Ectodermal cell (in vitro differentiated cells): ENCODE data around the gene CCSAP. TPM values are rescaled to one million over a fixed set of nuclear protein-coding genes. Genes with fewer than 3 reads are reported as not detected.

Experiments used
- H3K27ac ChIP-seq: 2 replicates; pipeline ENCODE4 v1.7.0; 2013; ENCODE audit warnings: mild to moderate bottlenecking, low read depth, low read length; ENCODE audit not compliant: insufficient read depth, poor library complexity, severe bottlenecking
- H3K27me3 ChIP-seq: 2 replicates; pipeline ENCODE4 v1.7.0; 2013; ENCODE audit warnings: mild to moderate bottlenecking, low read length; ENCODE audit not compliant: insufficient read depth, control insufficient read depth, poor library complexity, severe bottlenecking
- H3K36me3 ChIP-seq: one replicate; pipeline ENCODE4 v1.7.0; 2013; ENCODE audit warnings: low read length; ENCODE audit not compliant: control insufficient read depth, insufficient read depth
- H3K4me1 ChIP-seq: one replicate; pipeline ENCODE4 v1.7.0; 2013; ENCODE audit warnings: low read length; ENCODE audit not compliant: control insufficient read depth, insufficient read depth
- H3K4me3 ChIP-seq: 2 replicates; pipeline ENCODE4 v1.7.0; 2013; ENCODE audit warnings: low read depth, low read length, control low read depth; ENCODE audit not compliant: insufficient read depth
- H3K9me3 ChIP-seq: 2 replicates; pipeline ENCODE4 v1.7.0; 2013; ENCODE audit warnings: mild to moderate bottlenecking, low read length, moderate library complexity; ENCODE audit not compliant: control insufficient read depth
- WGBS, 2 experiments: methylation state at CpG; one replicate each; pipeline ENCODE4 v1.1.7; 2013; ENCODE audit warnings: missing lambda C conversion rate in 2 of 2; 5-methylcytosine and 5-hydroxymethylcytosine counted together
- polyA plus RNA-seq, 4 experiments: library from polyadenylated mRNA; stranded (reverse); fragments of 50-300 nt; gene quantifications; one replicate each; pipeline ENCODE4 v1.2.3, GENCODE V29; 2013

Gene CCSAP, protein sequence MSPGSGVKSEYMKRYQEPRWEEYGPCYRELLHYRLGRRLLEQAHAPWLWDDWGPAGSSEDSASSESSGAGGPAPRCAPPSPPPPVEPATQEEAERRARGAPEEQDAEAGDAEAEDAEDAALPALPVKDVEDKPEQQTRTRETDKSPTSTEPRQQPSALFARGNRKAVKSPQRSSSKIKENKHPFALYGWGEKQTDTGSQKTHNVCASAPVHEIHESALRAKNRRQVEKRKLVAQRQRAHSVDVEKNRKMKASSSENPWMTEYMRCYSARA
- 12.3 TPM for polyA plus RNA-seq (2013, experiment 1 of 4)
- polyA plus RNA-seq (2013, experiment 2 of 4): 12.3 TPM
- 11.4 TPM for polyA plus RNA-seq (2013, experiment 3 of 4)
- polyA plus RNA-seq (2013, experiment 4 of 4): 11.4 TPM

DNA sequence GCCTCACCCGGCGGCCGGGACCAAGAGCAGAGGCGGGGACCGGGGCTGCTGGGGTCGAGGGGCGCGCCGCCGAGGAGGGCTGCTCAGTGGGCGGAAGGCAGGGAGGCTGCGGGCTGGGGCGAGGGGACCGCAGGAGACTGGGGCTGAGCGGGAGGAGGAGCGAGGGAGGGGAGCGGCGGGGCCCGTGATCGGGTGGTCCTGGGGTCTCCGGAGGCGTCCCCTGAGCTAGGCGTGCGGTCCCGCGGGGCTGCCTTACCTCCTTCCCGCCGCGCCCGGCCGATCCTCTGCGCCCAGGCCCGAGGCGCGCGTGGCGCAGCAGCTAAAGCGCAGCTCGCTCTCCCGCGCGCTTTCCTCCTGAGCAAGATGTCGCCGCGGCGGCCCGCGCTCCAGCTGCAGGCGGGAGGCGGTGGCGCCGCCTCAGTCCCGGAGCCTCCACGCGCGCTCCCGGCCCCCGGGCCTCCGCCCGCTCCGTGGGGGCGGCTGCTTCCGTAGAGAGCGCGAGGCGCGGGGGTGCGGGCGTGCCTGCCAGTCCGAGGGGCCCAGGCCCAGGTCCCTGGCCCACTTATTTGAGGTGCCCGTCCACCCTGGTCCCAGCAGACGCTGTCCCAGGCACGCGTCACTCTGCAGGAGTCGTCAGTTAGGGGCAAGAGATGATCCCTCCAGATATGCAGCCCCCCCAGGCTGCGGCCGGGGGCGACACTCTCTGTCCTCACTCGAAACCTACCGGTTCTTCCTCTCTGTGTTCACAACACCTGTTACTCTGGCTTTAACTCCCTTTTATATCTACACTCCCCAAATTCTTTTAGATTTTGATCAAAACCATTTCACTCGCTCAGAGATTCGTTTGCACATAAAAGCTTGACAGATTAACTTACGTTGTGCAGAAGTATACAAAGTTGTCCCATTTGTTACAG is at the start of gene CCSAP:
CCSAP (minus strand) TSS at position 392 of the 914 bp plus-strand sequence. CDS start 582 bp downstream, outside the sequence.
- Histone ChIP-seq H3K4me1 (no peaks in the 10 kb centered on the region), H3K27me3 (peaks cover 22% of the 10 kb centered on the region), H3K27ac (peak within 1 kb of the TSS; percentile 70), H3K36me3 (no peaks in the 10 kb centered on the region), H3K9me3 (no peaks in the 10 kb centered on the region), H3K4me3 (peak within 1 kb of the TSS; percentile 59)
- 1% methylated on average over 83 of the region's 83 CpGs for WGBS, 2 experiments

DNA sequence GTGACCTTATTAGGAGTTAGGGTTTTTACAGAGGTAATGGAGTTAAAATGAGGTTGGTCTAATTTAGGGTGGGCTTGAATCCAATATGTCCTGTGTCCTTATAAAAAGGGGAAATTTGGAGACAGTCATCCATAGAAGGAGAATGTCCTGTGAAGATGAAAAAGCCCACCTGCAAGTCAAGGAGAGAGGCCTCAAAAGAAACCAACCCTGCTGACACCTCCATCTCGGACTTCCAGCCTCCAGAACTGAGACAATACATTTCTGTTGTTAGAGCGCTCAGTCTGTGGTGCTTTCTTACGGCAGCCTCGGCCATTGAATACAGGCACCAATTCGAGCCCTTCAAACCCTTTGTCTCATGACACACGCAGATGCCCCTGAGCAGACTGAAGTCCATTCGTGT is 47.3 kb upstream of the CCSAP start:
- Histone ChIP-seq H3K9me3 (no peaks in the 10 kb centered on the region), H3K27me3 (no peaks in the 10 kb centered on the region), H3K4me3 (no peak overlapping the region), H3K36me3 (no peaks in the 10 kb centered on the region), H3K4me1 (no peaks in the 10 kb centered on the region), H3K27ac (no peak overlapping the region)
- 94 to 95% methylated on average over 7 of the region's 7 CpGs for WGBS, 2 experiments

DNA sequence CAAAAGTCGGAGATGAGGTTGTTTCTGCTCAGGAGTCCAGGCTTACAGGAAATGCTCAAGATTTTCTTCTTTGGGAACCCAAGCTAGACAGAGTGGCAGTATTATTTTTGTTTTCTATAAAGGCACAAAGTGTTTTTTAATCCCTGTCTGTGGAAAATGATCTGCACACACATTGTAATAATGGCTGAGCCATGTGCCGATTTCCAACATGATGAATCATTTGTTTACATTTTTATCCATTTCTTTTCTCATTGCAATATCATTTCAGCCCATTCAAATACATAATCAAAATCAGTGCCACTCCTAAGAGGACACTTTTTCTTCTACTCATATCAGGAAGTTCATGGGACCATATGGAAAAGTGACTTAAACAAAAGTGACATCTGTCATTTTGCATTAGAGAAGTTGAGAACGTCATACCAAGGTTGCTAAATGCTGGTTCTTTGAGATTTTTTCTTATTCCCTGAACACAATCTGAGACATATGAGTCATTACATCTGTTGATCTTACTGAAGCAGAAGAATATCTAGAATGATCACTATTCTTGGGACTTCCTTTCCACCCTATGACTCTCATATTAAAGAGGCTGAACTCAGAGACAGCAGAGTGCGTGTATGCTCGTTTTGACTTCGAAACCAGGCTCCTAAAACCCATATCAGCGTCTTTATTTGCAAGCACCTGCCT is 46.2 kb upstream of the CCSAP start:
- H3K36me3 ChIP-seq: no peaks in the 10 kb centered on the region
- no peaks in the 10 kb centered on the region for H3K4me1 ChIP-seq
- no peak overlapping the region for H3K4me3 ChIP-seq
- 93 to 94% methylated on average over 7 of the region's 7 CpGs for WGBS, 2 experiments
- no peaks in the 10 kb centered on the region for H3K27me3 ChIP-seq
- no peaks in the 10 kb centered on the region for H3K9me3 ChIP-seq
- no peak overlapping the region for H3K27ac ChIP-seq

DNA sequence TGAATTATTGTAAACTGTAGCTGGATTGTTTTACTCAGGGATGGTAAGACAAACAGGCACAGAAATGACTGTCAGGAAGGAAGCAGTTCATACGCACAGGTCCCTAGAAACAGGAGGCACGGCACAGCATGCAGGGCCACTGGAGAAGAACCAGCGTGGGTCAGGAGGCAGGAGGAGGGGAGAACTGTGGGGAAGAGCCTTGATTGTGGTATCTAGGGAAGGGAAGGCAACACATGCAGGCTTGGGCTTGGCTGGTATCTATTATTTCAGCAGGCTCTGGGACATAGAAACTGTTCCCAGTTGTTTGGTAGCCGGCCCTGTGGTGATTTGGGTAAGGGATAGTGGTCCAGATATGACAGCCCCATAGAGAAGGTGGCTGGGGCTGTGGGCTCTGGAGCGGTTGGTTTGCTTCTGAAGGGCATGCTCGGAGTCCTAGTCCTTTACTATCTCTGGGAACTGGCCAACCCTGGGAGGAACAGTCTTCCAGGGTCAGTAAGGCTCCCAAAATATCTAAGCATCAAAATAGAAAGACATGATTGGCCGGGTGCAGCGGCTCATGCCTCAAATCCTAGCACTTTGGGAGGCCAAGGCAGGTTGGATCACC is 43.1 kb upstream of the CCSAP start:
- Histone ChIP-seq H3K36me3 (no peaks in the 10 kb centered on the region), H3K4me3 (no peak overlapping the region)
- WGBS, 2 experiments: 91 to 92% methylated on average over 8 of the region's 8 CpGs

DNA sequence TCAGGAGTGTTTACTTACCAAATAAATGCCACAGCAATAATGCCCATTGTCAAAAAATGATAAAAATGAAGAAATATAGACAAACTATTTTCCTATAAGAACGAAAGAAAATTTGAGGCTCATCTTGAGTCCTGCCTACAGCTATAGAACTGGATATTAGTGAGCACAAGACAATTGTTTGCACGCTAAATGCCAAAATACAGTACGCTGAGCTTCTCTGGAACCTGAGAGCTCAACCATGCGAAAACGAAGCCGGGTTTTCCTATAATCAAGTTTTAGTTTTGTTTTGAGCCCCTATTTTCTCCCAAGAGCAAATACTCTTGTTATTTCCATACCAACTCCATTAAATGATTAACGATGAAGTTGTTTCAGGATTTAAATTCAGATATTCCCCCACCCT is 42.0 kb upstream of the CCSAP start:
- Histone ChIP-seq H3K4me1 (peaks cover 15% of the 10 kb centered on the region), H3K4me3 (no peak overlapping the region), H3K27ac (no peak overlapping the region), H3K9me3 (no peaks in the 10 kb centered on the region), H3K36me3 (no peaks in the 10 kb centered on the region), H3K27me3 (no peaks in the 10 kb centered on the region)
- WGBS, 2 experiments: 90 to 96% methylated on average over 7 of the region's 7 CpGs

More for the DNA sequence above, 43.1 kb upstream of the CCSAP start:
- Histone ChIP-seq H3K4me1 (peaks cover 5% of the 10 kb centered on the region), H3K9me3 (no peaks in the 10 kb centered on the region), H3K27me3 (no peaks in the 10 kb centered on the region), H3K27ac (no peak overlapping the region)

DNA sequence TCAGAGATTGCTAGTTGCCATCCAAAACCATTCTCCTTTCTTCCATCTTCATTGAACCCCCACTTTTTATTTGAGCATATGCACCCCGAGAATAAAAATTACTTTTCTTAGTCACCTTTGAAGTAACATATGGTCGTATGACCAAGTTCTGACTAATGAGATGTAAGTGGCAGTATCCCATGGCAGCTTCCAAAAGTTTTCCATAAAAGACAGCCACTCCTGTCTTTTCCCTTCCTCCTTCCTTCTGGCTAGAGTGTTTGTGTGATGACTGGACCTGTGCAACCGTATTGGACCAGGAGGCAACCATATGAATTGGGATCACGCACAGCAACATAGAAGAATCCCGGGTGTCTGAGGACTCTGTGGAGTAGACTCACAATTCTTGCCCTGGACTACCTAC is 41.1 kb upstream of the CCSAP start:
- H3K9me3 ChIP-seq: no peaks in the 10 kb centered on the region
- no peak overlapping the region for H3K4me3 ChIP-seq
- no peaks in the 10 kb centered on the region for H3K36me3 ChIP-seq
- no peak overlapping the region for H3K27ac ChIP-seq
- WGBS, 2 experiments: 94 to 96% methylated on average over 5 of the region's 5 CpGs
- H3K27me3 ChIP-seq: no peaks in the 10 kb centered on the region
- peaks cover 20% of the 10 kb centered on the region for H3K4me1 ChIP-seq

DNA sequence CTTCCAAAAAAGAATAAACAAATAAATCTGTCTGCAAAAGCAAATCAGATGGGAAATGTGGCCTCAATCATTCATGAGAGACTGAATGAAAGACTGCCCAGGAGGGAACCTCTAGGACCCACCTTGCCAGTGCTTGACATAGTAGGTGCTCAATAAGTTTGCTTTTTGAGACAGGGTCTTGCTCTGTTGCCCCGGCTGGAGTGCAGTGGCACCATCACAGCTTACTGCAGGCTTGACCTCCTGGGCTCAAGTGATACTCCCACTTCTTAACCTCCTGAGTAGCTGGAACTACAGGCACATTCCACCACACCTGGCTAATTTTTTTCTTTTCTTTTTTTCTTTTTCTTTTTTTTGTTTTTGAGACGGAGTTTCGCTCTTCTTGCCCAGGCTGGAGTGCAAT is 40.3 kb upstream of the CCSAP start:
- H3K27ac ChIP-seq: no peak overlapping the region
- H3K4me3 ChIP-seq: no peak overlapping the region
- H3K27me3 ChIP-seq: no peaks in the 10 kb centered on the region
- H3K9me3 ChIP-seq: no peaks in the 10 kb centered on the region
- WGBS, 2 experiments: 92 to 96% methylated on average over 3 of the region's 3 CpGs
- H3K36me3 ChIP-seq: no peaks in the 10 kb centered on the region
- peaks cover 20% of the 10 kb centered on the region for H3K4me1 ChIP-seq

DNA sequence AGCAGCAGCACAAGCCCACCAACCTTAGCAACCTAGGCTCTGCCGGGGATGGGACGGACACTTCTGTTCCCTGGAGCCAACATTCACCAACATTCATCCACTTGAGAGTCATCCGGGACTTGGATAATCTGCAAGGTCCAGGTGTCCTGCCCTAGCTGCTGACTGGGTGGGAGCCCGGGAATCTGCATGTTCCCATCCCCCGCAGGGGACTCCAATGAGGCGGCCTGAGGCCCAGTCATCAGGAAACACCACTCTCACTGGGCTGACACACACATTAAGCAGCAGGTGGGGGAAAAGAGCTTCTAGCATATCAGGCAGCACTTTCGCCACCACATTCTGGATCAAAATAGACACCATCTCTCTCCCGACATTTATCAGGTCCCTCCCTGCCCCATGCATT is 38.4 kb upstream of the CCSAP start:
- Histone ChIP-seq H3K4me3 (no peak overlapping the region), H3K4me1 (peaks cover 20% of the 10 kb centered on the region), H3K27me3 (no peaks in the 10 kb centered on the region), H3K27ac (no peak overlapping the region), H3K36me3 (no peaks in the 10 kb centered on the region), H3K9me3 (no peaks in the 10 kb centered on the region)
- WGBS, 2 experiments: 50 to 63% methylated on average over 8 of the region's 8 CpGs

DNA sequence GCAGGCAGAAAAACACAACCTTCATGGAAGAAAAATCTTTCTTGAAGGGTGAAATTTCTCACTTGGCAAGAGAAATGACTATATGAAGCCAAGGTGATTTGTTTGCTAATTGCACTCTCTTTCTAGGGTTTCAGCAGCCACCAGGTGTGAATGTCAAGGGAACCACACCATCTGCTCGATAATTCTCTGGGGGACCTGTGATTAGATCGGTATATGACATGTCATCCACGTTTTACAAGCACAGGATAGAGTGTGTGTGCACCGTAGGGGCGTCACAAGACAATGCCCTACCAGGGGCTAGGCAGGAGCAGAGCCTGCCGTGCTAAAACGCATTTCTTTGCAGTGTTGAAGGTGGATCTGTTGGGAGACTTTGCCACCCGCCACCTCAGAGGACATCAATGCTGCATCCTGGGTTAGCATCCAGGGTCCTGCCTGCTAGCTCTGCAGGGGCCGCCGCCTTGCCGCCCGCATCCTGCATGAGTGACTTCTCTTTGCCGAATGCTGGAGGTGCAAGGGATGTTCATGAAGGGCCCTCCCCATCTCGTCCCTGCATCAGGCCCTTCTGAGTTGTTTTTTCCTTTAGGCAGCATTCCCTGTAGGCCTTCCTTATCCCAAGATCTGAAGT is 37.8 kb upstream of the CCSAP start:
- Histone ChIP-seq H3K27me3 (no peaks in the 10 kb centered on the region), H3K4me1 (peaks cover 20% of the 10 kb centered on the region), H3K4me3 (no peak overlapping the region), H3K27ac (no peak overlapping the region), H3K9me3 (no peaks in the 10 kb centered on the region), H3K36me3 (no peaks in the 10 kb centered on the region)
- WGBS, 2 experiments: 77% methylated on average over 14 of the region's 14 CpGs
